Fibroblast of mammary gland (primary cell): Measurements from ENCODE around the gene KIF23.
"Not testable (repeated sequence)": the region's sequence is repeated elsewhere in the genome, so short reads cannot be mapped to it uniquely, and the experiment has no call there.

Experiments used
- DNase-seq: peaks from one replicate; pipeline ENCODE4 v3.0.0-alpha.2; 2010; ENCODE audit warnings: low read depth
- H3K4me3 ChIP-seq: 2 replicates; pipeline ENCODE4 v1.5.1; 2011; ENCODE audit warnings: low read depth, mild to moderate bottlenecking, low read length, moderate library complexity; ENCODE audit not compliant: control insufficient read depth
- CTCF ChIP-seq: conservative IDR thresholded peaks from 2 replicates; pipeline ENCODE4 v1.5.1; 2011; ENCODE audit warnings: low read depth, low read length, inconsistent platforms; ENCODE audit not compliant: control insufficient read depth, insufficient read depth

The KIF23 gene

DNA sequence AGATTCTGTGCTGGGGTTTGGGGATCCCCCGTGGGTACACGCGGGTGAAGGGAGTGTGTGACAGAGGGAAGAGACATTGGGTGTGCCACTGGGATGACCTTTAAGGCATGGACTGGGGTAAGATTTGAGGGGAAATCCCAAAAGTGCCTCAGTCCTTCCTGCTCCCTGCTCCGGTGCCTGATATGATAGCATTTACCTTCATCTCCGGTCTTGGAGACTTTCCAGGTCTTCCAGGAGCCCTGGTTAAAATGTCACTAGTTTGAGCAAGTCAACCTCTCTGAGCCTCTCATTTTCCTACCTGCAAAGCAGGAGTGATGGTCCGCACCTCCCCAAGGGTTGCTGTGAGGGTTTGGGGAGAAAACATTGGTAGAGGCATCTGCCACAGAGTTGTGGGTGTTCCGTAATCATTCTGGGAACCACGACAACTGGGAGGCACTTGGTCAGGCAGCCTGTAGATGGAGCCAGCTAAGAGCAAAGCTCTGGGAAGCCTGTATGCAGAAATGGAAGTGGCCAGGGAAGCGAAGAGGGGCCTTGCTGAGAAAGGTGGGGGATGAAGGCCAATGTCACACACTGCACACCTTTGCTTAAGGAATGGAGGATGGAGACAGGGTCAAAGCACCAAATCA lies 33.9 kb upstream of the KIF23 start:
- TF ChIP-seq CTCF, result peak; percentile 21
- DNase-seq, result no peak
- no peak overlapping the region for H3K4me3 ChIP-seq

DNA sequence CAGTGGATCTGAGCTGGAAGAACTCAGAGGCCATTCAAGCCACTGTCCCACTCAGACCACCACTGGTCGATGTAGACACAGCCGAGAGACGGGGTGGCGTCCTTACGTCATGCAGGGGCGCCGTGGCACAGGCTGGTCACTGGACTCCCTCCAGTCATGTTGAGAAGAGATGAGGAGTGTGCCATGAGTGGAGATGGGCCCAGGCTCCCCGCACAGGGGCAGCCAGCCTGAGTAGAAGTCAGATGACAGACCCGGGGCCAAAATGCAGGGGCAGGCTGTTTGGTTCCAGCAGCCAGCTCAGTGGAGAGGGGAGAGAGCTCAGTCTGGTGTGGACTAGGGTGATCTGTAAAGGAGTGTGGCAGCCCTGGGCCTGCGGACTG lies 33.4 kb upstream of the KIF23 start:
- H3K4me3 ChIP-seq, result no peak overlapping the region
- TF ChIP-seq CTCF, result no peak
- DNase-seq, result no peak

DNA sequence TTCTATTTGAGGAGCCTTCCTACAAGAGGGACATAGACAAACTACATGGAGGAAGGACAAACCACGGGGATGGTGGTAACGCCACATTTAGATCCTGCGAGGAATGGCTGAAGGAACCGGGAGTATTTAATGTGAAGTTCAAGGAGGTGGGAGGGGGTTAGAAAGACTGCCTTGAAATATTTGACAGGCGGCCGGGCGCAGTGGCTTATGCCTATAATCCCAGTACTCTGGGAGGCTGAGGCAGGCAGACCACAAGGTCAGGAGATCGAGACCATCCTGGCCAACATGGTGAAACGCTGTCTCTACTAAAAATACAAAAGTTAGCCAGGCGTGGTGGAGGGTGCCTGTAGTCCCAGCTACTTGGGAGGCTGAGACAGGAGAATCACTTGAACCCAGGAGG lies 32.0 kb upstream of the KIF23 start:
- DNase-seq, H3K4me3 ChIP-seq: not testable (repeated sequence)

DNA sequence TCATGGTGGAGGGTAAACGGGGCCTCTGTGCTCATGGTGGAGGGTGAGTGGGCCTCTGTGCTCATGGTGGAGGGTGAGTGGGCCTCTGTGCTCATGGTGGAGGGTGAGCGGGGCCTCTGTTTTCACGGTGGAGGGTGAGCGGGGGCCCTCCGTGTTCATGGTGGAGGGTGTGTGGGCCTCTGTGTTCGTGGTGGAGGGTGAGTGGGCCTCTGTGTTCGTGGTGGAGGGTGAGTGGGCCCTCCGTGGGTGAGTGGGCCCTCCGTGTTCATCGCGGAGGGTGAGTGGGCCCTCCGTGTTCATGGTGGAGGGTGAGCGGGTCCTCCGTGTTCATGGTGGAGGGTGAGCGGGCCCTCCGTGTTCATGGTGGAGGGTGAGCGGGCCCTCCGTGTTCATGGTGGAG lies 30.1 kb upstream of the KIF23 start:
- H3K4me3 ChIP-seq, DNase-seq: not testable (repeated sequence)

DNA sequence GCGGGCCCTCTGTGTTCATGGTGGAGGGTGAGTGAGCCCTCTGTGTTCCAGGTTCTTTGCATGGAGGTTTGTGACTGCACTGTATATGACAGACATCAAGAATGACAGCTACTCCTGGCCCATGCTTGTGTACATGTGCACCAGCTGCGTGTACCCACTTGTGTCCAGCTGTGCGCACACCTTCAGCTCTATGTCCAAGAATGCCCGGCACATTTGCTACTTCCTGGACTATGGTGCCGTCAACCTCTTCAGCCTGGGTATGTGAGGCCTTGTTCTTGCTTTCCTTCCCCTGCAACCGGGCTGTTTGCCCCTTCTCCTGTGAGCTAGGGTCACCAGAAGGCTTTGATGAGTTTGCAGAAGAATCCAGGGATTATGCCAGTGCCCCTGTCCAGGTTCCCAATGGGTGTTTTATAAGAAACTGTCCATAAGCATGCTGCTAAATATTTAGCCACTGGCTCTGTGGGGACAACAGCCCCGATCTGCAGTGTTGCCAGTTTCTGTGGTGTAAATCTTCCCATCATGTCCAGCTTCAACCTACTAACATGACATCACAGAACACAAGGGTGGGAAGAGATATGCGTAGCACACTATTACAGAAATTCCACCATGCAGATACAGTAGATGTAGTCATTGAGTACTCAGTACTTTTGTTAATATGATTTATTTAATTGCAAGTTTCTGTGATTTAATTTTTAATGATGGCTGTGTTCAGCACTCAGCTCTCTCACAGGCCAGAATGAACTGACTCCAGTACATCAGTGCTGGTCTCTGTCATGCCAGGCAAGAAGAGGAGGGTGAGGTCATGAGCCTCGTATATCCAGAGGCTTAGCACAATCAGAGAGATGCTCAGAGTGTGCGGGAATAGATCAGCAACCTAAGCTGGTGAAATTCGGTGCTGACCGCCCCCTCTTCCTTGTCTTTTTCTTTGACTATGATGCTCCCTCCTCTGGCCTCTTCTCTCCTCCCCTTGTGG lies 29.2 kb upstream of the KIF23 start:
- no peak for DNase-seq
- TF ChIP-seq CTCF, result no peak
- no peak overlapping the region for H3K4me3 ChIP-seq

DNA sequence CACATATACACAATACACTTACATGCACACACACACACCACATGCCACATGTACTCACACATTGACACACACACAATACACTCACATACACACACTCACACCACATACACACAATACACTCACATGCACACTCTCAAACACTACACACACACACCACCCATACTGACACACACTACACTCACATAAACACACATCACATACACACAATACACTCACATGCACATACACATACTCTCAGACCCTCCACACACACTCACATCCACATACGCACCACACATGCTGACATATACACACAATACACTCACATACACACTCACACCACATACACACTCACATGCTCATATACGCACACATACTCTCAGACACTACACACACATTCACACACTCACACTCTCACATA lies 28.3 kb upstream of the KIF23 start:
- H3K4me3 ChIP-seq, result no peak overlapping the region
- DNase-seq, result no peak
- no peak for TF ChIP-seq CTCF

DNA sequence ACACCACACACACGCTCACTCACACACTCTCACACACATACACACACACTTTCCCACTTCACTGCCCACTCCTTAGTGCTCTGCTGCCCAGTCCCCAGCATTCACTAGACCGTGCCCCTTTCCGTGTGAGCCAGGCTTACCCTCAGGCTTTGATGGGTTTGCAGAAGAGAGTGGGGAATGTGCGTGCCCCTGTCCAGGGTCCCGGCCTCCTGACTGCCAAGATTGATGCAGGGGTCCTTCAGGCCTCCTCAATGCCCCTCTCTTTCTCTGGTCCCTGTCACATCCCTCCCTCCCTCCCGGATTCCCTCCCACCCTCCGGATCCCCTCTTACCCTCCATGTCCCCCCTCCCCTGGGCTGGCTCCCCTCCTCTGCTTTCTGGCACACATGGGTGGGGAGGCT lies 27.9 kb upstream of the KIF23 start:
- no peak for TF ChIP-seq CTCF
- no peak overlapping the region for H3K4me3 ChIP-seq
- DNase-seq, result no peak
